Left colon (tissue), 2 donors: ENCODE results near the gene C5orf52. TPM values are rescaled to one million over a fixed set of nuclear protein-coding genes. Genes with fewer than 3 reads are reported as not detected.
"Not testable (repeated sequence)": the region's sequence is repeated elsewhere in the genome, so short reads cannot be mapped to it uniquely, and the experiment has no call there.

Experiments used
- ATAC-seq: fragments of 200-7000 bp; cut with Tn5 transposase; one replicate; pipeline ENCODE4 v1.9.1; 2020; ENCODE audit warnings: mild to moderate bottlenecking, moderate library complexity
- DNase-seq, 2 donors: peaks; one replicate each; pipeline ENCODE4 v3.0.0-alpha.2; 2020
- intact Hi-C, 2 donors: fragments of 100-400 bp; cut with DNase I in 1 of 2; cut with micrococcal nuclease in 1 of 2; formaldehyde crosslinking; loops; one replicate each; pipeline versions ENCODE4 v1.11.2 to v1.14.0; 2022; cut with DNase I, micrococcal nuclease
- total RNA-seq, 2 donors: library from RNA; stranded (reverse); fragmentation: NEBNext Ultra II Directional; extraction: Animal tissue kit (Norgen Biotek cat#: 25700); gene quantifications; one replicate each; pipeline ENCODE4 v1.2.1, GENCODE V29; 2021
- donor health status: DM: no; HTN: no; CAD: no.
- donor health status: DM: yes; HTN: yes; CAD: no.

C5orf52 gene
- total RNA-seq, 2 donors from 2014 or later: 3.6 to 3.9 TPM

DNA sequence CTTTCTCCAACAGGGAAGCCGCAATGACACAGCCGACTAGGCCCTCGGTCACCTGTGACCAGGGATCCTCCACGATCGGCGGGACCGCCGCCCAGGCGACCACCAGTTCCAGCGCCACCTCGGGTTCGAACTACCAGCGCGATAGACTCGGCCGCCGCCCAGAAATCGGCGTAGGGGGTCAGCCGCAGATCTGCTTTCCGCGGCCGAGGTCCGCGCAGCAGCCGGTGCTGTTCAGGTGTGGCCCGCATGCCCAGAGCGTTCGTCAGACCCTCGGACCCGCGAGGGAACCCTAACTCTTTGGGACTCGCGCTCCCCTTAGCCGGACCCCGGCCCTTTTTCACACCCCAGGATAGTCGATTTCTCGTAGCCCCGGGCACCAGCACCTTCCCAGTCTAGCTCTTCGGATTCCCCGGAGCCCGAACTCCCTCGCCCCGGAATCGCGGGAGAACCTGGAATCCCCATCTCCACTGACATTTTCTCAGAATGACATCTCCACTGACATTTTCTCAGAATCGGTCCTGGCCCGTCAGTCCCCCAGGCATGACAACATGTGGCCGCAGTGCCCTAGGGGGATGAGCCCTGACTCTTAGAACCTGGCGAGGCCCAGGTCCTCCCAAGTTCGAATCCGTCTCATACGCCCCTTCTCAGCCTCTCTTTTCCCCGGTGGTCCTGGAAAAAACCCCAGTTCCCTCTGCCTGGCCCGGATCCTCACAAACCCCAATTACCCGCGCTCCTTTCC lies 428 bp downstream of the C5orf52 start:
- peak; percentile 18 for ATAC-seq

DNA sequence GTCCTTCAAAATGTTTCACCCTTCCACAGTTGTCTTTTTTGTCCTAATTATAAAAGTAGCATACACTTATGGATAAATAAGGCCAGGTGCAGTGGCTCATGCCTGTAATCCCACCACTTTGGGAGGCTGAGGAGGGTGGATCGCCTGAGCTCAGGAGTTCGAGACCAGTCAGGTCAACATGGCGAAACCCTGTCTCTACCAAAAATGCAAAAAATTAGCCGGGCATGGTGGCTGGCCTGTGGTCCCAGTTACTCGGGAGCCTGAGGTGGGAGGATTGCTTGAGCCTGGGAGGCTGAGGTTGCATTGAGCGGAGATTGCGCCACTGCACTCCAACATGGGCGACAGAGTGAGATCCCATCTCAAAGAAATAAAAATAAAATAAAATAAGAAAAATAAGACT lies 1.6 kb downstream of the C5orf52 start:
- intact Hi-C loops: no loop called here
- DNase-seq (no peak), ATAC-seq (no peak)

More for the DNA sequence above, 428 bp downstream of the C5orf52 start:
- no peak for DNase-seq
- intact Hi-C loops: no loop called here

- ATAC-seq, DNase-seq, intact Hi-C loops: not testable (repeated sequence)
These were observed 3.0 kb downstream of the C5orf52 start for GRCh38 chr5:157674351-157674750.

- DNase-seq (no peak), ATAC-seq (no peak)
- intact Hi-C loops: no loop called here
These were observed 6.6 kb downstream of the C5orf52 start for GRCh38 chr5:157677931-157678330.

GRCh38 chr5:157679801-157680200 lies 8.5 kb downstream of the C5orf52 start:
- no peak for DNase-seq
- no peak for ATAC-seq
- intact Hi-C loops: no loop called here

DNA sequence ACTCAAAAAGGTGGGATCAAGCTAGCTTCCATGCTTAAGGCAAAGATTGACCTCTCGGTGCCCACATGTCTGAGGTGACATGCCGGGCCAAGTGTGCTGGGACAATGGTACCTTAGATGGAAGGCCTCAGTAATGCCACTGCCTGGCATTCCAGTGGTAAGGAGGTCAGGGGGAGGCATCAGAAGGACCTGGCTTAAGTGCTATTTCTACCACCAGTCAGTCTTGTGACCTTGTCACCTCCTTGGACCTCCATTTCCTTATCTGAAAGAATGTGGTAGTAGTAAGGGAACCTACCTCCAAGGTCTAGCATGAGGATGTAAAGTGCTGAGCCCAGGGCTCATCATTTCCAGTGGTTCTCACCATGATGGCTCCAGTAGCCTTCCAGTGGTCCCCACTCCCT lies 8.9 kb downstream of the C5orf52 start:
- DNase-seq (no peak), ATAC-seq (no peak)
- intact Hi-C loops: no loop called here

DNA sequence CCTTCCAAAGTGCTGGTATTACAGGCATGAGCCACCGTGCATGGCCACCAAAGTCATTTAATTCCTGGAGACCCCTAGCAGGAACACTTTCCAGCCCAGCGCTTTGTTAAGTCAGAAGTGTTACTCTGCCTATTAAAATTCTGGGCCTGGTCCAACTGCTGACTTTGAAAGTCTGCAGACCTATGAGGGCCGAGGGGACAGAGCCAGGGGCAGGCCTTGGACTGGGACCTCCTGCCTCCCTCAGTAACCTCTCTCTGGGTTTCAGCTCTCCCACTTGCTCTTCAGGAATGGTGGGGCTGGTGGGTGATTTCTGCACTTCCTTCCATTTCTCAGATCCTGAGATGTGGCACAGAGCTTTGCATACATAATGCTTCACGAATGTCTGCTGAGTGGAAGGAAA lies 9.7 kb downstream of the C5orf52 start:
- intact Hi-C loops: no loop called here
- DNase-seq (no peak), ATAC-seq (no peak)

GRCh38 chr5:157682257-157682656 lies 10.9 kb downstream of the C5orf52 start:
- ATAC-seq (no peak), DNase-seq (no peak)
- intact Hi-C loops: no loop called here

DNA sequence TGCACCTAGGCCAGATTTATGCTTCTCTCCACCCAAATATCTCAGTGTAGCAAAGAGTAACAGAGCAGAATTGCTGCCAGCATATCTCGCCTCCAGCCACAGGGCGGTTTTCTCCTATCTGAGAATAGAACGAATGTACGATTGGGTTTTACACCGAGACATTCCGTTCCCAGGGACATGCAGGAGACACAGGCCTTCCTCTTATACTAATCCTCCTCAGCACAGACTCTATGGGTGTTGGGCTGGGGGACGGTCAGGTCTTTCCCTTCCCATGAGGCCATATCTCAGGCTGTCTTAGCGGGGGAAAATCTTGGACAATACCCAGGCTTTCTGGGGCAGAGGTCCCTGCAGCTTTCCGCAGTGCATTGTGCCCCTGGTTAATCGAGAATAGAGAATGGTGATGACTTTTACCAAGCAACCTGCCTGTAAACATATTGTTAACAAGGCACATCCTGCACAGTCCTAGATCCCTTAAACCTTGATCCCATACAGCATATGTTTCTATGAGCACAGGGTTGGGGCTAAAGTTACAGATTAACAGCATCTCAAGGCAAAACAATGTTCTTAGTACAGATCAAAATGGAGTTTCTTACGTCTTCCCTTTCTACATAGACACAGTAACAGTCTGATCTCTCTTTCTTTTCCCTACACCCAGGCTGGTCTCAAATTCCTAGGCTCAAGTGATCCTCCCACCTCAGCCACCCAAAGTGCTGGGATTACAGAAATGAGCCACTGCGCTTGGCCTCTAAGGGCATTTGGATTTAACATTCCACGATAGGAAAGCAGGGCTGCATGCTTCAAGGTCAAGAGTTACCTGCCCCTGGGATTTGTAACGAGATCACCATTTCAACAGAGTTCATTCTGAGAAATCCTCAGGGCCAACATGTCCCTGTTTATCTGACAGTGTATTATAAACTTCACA lies 15.2 kb downstream of the C5orf52 start:
- DNase-seq, ATAC-seq, intact Hi-C loops: not testable (repeated sequence)

GRCh38 chr5:157687198-157687554 lies 15.8 kb downstream of the C5orf52 start:
- DNase-seq (no peak), ATAC-seq (no peak)
- intact Hi-C loops: no loop called here

- DNase-seq: no peak
- ATAC-seq: no peak
- intact Hi-C loops: no loop called here
These were observed 18.8 kb downstream of the C5orf52 start for GRCh38 chr5:157689942-157690689.

GRCh38 chr5:157690690-157691433 lies 19.5 kb downstream of the C5orf52 start:
- ATAC-seq (no peak), DNase-seq (no peak)
- intact Hi-C loops: no loop called here

DNA sequence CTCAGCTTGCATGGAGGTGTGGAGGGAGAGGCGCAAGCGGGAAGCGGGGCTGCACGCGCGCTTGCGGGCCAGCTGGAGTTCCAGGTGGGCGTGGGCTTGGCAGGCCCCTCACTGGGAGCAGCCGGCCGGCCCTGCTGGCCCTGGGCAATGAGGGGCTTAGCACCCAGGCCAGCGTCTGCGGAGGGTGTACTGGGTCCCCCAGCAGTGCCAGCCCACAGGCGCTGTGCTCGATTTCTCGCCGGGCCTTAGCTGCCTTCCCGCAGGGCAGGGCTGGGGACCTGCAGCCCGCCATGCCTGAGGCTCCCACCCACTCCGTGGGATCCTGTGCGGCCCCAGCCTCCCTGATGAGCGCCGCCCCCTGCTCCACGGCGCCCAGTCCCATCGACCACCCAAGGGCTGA lies 22.5 kb downstream of the C5orf52 start:
- ATAC-seq, DNase-seq, intact Hi-C loops: not testable (repeated sequence)

GRCh38 chr5:157696154-157696553 lies 24.8 kb downstream of the C5orf52 start:
- DNase-seq, ATAC-seq, intact Hi-C loops: not testable (repeated sequence)

DNA sequence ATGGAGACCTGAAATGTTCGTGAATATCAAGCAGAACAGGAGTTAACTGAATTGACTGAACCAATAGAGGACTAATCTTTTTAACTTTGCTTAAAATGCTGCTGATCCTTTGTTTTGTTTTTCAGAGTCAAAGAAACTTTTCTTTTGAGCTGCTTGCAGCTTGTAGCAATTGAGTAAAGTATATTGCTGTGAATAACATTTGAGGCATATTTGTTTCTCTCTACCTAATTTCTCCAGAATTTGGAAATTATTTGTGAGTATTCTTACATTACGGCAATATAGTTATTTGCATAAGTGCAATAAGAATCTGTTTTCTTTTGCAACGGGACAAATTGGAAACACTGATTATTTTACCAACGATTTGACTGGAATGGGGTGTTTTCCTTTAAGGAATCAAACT lies 27.3 kb downstream of the C5orf52 start:
- ATAC-seq, intact Hi-C loops, DNase-seq: not testable (repeated sequence)

DNA sequence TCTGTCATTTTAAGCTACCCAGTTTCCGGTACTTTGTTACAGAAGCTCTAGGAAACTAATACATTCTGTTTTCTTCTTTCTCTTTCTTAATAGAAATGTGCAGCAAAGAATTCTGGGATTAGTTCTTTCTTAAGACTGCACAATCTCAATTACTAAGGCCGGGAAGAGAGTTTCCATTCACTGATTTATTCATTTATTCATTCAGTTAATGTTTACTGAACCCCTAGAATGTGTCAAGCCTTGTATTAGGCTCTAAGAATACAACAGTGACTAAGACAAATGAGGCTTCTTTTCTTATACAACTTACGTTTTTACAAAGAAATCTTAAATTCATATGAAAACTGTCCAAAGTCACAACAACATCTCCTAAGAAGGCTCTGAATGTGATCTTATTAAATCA lies 32.4 kb downstream of the C5orf52 start:
- DNase-seq (no peak), ATAC-seq (no peak)
- intact Hi-C loops: no loop called here

GRCh38 chr5:157708866-157709265 lies 37.5 kb downstream of the C5orf52 start:
- DNase-seq (no peak), ATAC-seq (no peak)
- intact Hi-C loops: no loop called here

DNA sequence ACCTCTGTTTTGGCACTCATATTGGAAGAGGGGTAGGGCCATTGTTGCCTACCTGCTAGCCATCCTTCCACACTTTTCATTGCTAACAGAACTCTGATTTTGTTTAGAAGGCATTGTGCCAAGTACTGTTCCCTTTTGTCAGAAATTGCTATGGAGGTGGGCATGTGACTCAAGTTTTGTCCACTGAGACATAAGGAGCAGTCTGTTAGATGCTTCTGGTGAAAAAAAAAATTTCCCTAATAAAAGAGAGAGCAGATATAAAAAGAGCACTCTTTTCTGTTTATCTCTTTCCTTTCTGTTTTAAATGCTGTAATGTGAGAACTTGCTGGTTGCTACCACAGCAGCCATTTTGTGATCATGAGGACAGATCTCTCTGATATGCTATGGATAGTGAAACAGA lies 38.0 kb downstream of the C5orf52 start:
- DNase-seq (no peak), ATAC-seq (no peak)
- intact Hi-C loops: no loop called here

- intact Hi-C loops: no loop called here
- DNase-seq (no peak), ATAC-seq (no peak)
These were observed 39.1 kb downstream of the C5orf52 start for GRCh38 chr5:157710431-157710830.
